Measurements from ENCODE around the gene MRAS. TPM values are rescaled to one million over a fixed set of nuclear protein-coding genes. Genes with fewer than 3 reads are reported as not detected.
"Not testable (repeated sequence)": the region's sequence is repeated elsewhere in the genome, so short reads cannot be mapped to it uniquely, and the experiment has no call there.

The MRAS gene
- total RNA-seq, 2 experiments from 2014 or later: not detected

DNA sequence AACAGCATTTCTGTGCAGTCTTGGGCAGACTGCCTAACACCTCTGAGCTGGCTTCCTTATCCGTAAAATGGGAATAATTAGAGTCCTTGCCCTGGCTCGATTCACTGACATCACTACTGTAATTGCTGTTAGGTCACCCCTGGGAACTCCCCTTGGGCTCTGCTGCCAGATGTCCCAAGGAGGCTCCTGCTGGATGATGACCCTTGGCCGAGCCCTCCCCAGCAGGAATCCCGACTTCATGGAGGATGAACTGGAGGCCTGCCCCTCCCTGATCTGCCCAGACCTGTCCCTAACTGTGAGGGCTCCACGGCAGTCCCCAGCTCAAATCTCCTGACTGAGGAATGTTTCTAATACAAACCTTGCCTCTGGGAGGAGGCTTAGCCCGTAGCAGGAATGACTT is 104.1 kb downstream of the MRAS start:
- ChIA-PET CTCF (no interaction called here), POLR2A (no interaction called here)

GRCh38 chr3:138453940-138454339 is 105.6 kb downstream of the MRAS start:
- CTCF ChIA-PET, POLR2A ChIA-PET: not testable (repeated sequence)

Other genes with a start within 250 kb of the MRAS start
- gene DZIP1L, start 233.0 kb upstream of the MRAS start, total RNA-seq: under 1 TPM; 0.13 to 0.21 TPM
- gene A4GNT, start 216.2 kb upstream of the MRAS start, total RNA-seq: not detected
- gene DBR1, start 173.7 kb upstream of the MRAS start, total RNA-seq: 10 to 100 TPM; 26.2 to 26.7 TPM
- gene ARMC8, start 161.3 kb upstream of the MRAS start, total RNA-seq: 10 to 100 TPM; 42.2 to 49.9 TPM
- gene NME9, start 18.7 kb upstream of the MRAS start, total RNA-seq: not detected
- under 1 TPM; 0.13 TPM for gene ESYT3, start 86.0 kb downstream of the MRAS start, total RNA-seq
- gene CEP70, start 245.7 kb downstream of the MRAS start, total RNA-seq: 1 to 10 TPM; 5.7 to 6.6 TPM